ENCODE results near the gene EVPL. TPM values are rescaled to one million over a fixed set of nuclear protein-coding genes. Genes with fewer than 3 reads are reported as not detected.
"Not testable (repeated sequence)": the region's sequence is repeated elsewhere in the genome, so short reads cannot be mapped to it uniquely, and the experiment has no call there.

EVPL gene
- total RNA-seq, 3 donors from 2014 or later (not counting 1 experiment from before 2014, with no cell fraction given): 0.94 to 1.2 TPM; not detected in 1

DNA sequence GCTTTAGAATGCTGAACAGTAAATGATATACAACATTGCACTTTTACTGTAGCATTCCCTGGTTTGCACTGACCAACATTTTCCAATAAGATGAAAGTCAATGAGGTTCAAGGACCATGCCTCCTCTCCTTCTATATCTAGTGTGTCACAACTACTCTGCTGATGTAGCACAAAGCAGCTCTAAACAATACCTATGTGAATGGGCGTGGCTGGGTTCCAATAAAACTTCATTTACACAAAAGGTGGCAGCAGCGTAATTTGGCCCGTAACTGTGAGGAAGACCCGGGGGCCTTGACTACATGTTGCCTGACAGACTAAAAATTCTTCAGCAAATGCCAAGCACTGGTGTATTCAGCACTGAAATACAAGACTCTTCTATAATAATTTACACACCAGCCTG, 38.7 kb upstream of the EVPL start:
- no peaks in the 10 kb centered on the region for H3K27me3 ChIP-seq (ENCODE audit: control insufficient read depth, insufficient read depth, low read length)
- no peaks in the 10 kb centered on the region for H3K27me3 Mint-ChIP-seq (ENCODE audit: low read depth in 2 of 2)
- no peak overlapping the region for H3K4me3 Mint-ChIP-seq
- peaks cover 0 to 10% of the 10 kb centered on the region in 2 donors for H3K4me1 Mint-ChIP-seq
- peaks cover 11% of the 10 kb centered on the region for H3K36me3 Mint-ChIP-seq
- peaks cover 55% of the 10 kb centered on the region for H3K36me3 ChIP-seq (ENCODE audit: control insufficient read depth, insufficient read depth, low read length)
- no peaks in the 10 kb centered on the region for H3K9me3 ChIP-seq (ENCODE audit: control insufficient read depth, insufficient read depth, low read length)
- no peaks in the 10 kb centered on the region for H3K4me1 ChIP-seq (ENCODE audit: control insufficient read depth, insufficient read depth, low read length)
- H3K27ac Mint-ChIP-seq: no peak overlapping the region
- H3K4me3 ChIP-seq (ENCODE audit: low read length): no peak overlapping the region
- DNase-seq (no peak), ATAC-seq (no peak)
- intact Hi-C loops (cut with micrococcal nuclease): no loop called here
- TF ChIP-seq, protein P1, sequence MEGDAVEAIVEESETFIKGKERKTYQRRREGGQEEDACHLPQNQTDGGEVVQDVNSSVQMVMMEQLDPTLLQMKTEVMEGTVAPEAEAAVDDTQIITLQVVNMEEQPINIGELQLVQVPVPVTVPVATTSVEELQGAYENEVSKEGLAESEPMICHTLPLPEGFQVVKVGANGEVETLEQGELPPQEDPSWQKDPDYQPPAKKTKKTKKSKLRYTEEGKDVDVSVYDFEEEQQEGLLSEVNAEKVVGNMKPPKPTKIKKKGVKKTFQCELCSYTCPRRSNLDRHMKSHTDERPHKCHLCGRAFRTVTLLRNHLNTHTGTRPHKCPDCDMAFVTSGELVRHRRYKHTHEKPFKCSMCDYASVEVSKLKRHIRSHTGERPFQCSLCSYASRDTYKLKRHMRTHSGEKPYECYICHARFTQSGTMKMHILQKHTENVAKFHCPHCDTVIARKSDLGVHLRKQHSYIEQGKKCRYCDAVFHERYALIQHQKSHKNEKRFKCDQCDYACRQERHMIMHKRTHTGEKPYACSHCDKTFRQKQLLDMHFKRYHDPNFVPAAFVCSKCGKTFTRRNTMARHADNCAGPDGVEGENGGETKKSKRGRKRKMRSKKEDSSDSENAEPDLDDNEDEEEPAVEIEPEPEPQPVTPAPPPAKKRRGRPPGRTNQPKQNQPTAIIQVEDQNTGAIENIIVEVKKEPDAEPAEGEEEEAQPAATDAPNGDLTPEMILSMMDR (IDR thresholded peaks at IDR 0.05): no peak
- H3K27ac ChIP-seq (ENCODE audit: low read length): no peak overlapping the region
- no peaks in the 10 kb centered on the region for H3K9me3 Mint-ChIP-seq
- WGBS (ENCODE audit: insufficient coverage): 98% methylated on average over 4 of the region's 4 CpGs

DNA sequence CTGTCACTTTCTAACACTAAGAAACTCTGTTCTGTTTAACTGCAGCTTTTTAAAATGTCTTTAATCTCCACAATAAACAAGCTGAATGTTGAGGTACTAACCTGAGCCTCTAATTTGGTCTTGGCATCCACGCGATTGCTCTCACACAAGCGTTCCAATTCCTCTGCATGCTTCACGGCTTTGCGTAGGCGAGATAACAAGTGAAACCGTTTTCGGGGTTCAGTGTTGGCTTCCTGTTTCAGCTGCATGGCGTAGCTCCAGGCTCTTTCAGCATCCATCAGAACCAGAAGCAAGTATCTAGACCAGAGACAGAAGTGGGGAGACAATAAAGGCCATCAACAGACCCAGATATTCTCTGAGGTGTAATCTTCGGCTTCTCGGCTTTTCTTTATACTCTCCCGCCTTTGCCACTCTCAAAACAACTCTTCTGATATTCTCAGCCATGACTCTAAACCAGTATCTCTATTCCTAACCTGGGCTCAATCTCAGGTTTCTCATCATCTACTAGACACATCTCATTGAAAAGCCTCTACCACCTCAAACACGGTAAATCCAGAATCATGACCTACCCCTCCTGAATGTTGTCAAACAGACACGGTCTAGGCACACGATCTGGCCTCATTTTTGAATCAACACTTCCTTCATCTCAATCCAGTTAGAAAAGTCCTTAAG, 36.9 kb upstream of the EVPL start:
- H3K4me3 ChIP-seq (ENCODE audit: low read length): no peak overlapping the region
- H3K4me3 Mint-ChIP-seq: no peak overlapping the region
- peak overlapping the region in 1 of 2 donors; percentile 42 for H3K27ac Mint-ChIP-seq
- intact Hi-C loops (cut with micrococcal nuclease): no loop called here
- no peaks in the 10 kb centered on the region for H3K4me1 ChIP-seq (ENCODE audit: control insufficient read depth, insufficient read depth, low read length)
- peaks cover 0 to 5% of the 10 kb centered on the region in 2 donors for H3K4me1 Mint-ChIP-seq
- peaks cover 67% of the 10 kb centered on the region for H3K36me3 ChIP-seq (ENCODE audit: control insufficient read depth, insufficient read depth, low read length)
- H3K36me3 Mint-ChIP-seq: peaks cover 11% of the 10 kb centered on the region
- no peaks in the 10 kb centered on the region for H3K27me3 ChIP-seq (ENCODE audit: control insufficient read depth, insufficient read depth, low read length)
- TF ChIP-seq, protein P1 (IDR thresholded peaks at IDR 0.05): no peak
- H3K27me3 Mint-ChIP-seq (ENCODE audit: low read depth in 2 of 2): no peaks in the 10 kb centered on the region
- DNase-seq: peak in 1 of 2 donors; percentile 71
- 79% methylated on average over 15 of the region's 15 CpGs for WGBS (ENCODE audit: insufficient coverage)
- H3K9me3 ChIP-seq (ENCODE audit: control insufficient read depth, insufficient read depth, low read length): no peaks in the 10 kb centered on the region
- H3K27ac ChIP-seq (ENCODE audit: low read length): no peak overlapping the region
- ATAC-seq: no peak
- no peaks in the 10 kb centered on the region for H3K9me3 Mint-ChIP-seq

- H3K4me1 Mint-ChIP-seq; ATAC-seq; H3K27me3 Mint-ChIP-seq (ENCODE audit: low read depth in 2 of 2); H3K4me3 ChIP-seq (ENCODE audit: low read length); H3K27ac Mint-ChIP-seq; DNase-seq; H3K27me3 ChIP-seq (ENCODE audit: control insufficient read depth, insufficient read depth, low read length); H3K4me1 ChIP-seq (ENCODE audit: control insufficient read depth, insufficient read depth, low read length); H3K27ac ChIP-seq (ENCODE audit: low read length); H3K4me3 Mint-ChIP-seq; H3K9me3 ChIP-seq (ENCODE audit: control insufficient read depth, insufficient read depth, low read length); intact Hi-C loops (cut with micrococcal nuclease); H3K9me3 Mint-ChIP-seq: not testable (repeated sequence)
- H3K36me3 Mint-ChIP-seq: peaks cover 14% of the 10 kb centered on the region
- H3K36me3 ChIP-seq (ENCODE audit: control insufficient read depth, insufficient read depth, low read length): peaks cover 75% of the 10 kb centered on the region
- WGBS (ENCODE audit: insufficient coverage): 85% methylated on average over 6 of the region's 6 CpGs
Observed at GRCh38 chr17:76058264-76058663, 31.2 kb upstream of the EVPL start.

- 93% methylated on average over 3 of the region's 3 CpGs for WGBS (ENCODE audit: insufficient coverage)
- intact Hi-C loops (cut with micrococcal nuclease): no loop called here
- H3K27me3 Mint-ChIP-seq (ENCODE audit: low read depth in 2 of 2): no peaks in the 10 kb centered on the region
- peaks cover 14% of the 10 kb centered on the region for H3K36me3 Mint-ChIP-seq
- Histone ChIP-seq H3K27ac (ENCODE audit: low read length) (no peak overlapping the region), H3K9me3 (ENCODE audit: control insufficient read depth, insufficient read depth, low read length) (no peaks in the 10 kb centered on the region), H3K36me3 (ENCODE audit: control insufficient read depth, insufficient read depth, low read length) (peaks cover 77% of the 10 kb centered on the region), H3K4me3 (ENCODE audit: low read length) (no peak overlapping the region), H3K4me1 (ENCODE audit: control insufficient read depth, insufficient read depth, low read length) (no peaks in the 10 kb centered on the region), H3K27me3 (ENCODE audit: control insufficient read depth, insufficient read depth, low read length) (no peaks in the 10 kb centered on the region)
- no peak overlapping the region for H3K4me3 Mint-ChIP-seq
- no peaks in the 10 kb centered on the region for H3K9me3 Mint-ChIP-seq
- H3K27ac Mint-ChIP-seq: no peak overlapping the region
- DNase-seq: peak in 1 of 2 donors; percentile 36
- no peak for ATAC-seq
- TF ChIP-seq, protein P1 (IDR thresholded peaks at IDR 0.05): no peak
- H3K4me1 Mint-ChIP-seq: no peaks in the 10 kb centered on the region
Observed at GRCh38 chr17:76056882-76057281, 29.8 kb upstream of the EVPL start.

Measured in natural killer cell (primary cell).